Endothelial cell of umbilical vein (primary cell): ENCODE data around the gene WDR4. TPM values are rescaled to one million over a fixed set of nuclear protein-coding genes. Genes with fewer than 3 reads are reported as not detected.

Experiments used
- BruUV-seq: library from RNA; stranded (reverse); fragments of 400-500 nt; replicated peaks from 2 replicates; lab custom pipeline; 2021; lab: Mats Ljungman, UMichigan
- CTCF ChIA-PET: fragments of 300-600, 350-600 bp; sonication (Branson Sonifier 250); formaldehyde crosslinking; loops from one replicate; lab custom pipeline; 2021; ENCODE audit warnings: antibody characterized with exemption, inconsistent platforms; lab: Charles Lee
- POLR2A ChIA-PET: fragments of 300-600, 350-600 bp; sonication (Branson Sonifier 250); formaldehyde crosslinking; loops from one replicate; lab custom pipeline; 2021; ENCODE audit warnings: antibody characterized with exemption, inconsistent platforms; lab: Charles Lee
- DNase-seq: peaks from one replicate; pipeline ENCODE4 v3.0.0-alpha.2; 2011; ENCODE audit warnings: low read depth, low spot score
- FAIRE-seq: peaks from 2 replicates; lab custom pipeline; 2011; peaks lifted over from hg19 to GRCh38; lab: Jason Lieb, UNC
- H2AFZ ChIP-seq: 2 replicates; pipeline ENCODE4 v1.6.0; 2012; ENCODE audit warnings: low read depth, low read length, control low read depth, inconsistent platforms
- H3K27ac ChIP-seq: 2 replicates; pipeline ENCODE4 v1.5.1; 2011; ENCODE audit warnings: low read depth, mild to moderate bottlenecking, control low read depth, low read length, moderate library complexity; ENCODE audit not compliant: insufficient read depth
- H3K27me3 ChIP-seq, 2 experiments: 2 replicates each; pipeline versions ENCODE4 v1.6.0 to v1.6.1; 2011; ENCODE audit warnings: low read length in 2 of 2, mixed read lengths in 1 of 2; ENCODE audit not compliant: control insufficient read depth in 2 of 2, insufficient read depth in 2 of 2
- H3K36me3 ChIP-seq, 2 experiments: 2 replicates in 1 of 2; 3 replicates in 1 of 2; pipeline ENCODE4 v1.5.1; 2011; ENCODE audit warnings: low read length in 2 of 2, mild to moderate bottlenecking in 1 of 2, moderate library complexity in 1 of 2; ENCODE audit not compliant: control insufficient read depth in 2 of 2, insufficient read depth in 2 of 2; ENCODE audit errors: extremely low read depth in 1 of 2
- H3K4me1 ChIP-seq: 3 replicates; pipeline ENCODE4 v1.5.1; 2011; ENCODE audit warnings: mild to moderate bottlenecking, low read length; ENCODE audit not compliant: control insufficient read depth, insufficient read depth; ENCODE audit errors: extremely low read depth
- H3K4me2 ChIP-seq: 2 replicates; pipeline ENCODE4 v1.6.1; 2011; ENCODE audit warnings: low read length, control low read depth, mixed read lengths; ENCODE audit not compliant: insufficient read depth
- H3K4me3 ChIP-seq, 3 experiments: fragments of 200-600 bp in 1 of 3; sonication (generic), shearing (Covaris generic) in 1 of 3; replicated peaks in 1 of 3; 2 replicates each; pipeline ENCODE4 v1.5.1; 2011 to 2016; ENCODE audit warnings: control low read depth in 3 of 3, low read length in 3 of 3, mild to moderate bottlenecking in 2 of 3, inconsistent platforms in 1 of 3, low read depth in 1 of 3, moderate library complexity in 1 of 3; ENCODE audit not compliant: insufficient read depth in 1 of 3
- H3K79me2 ChIP-seq: 2 replicates; pipeline ENCODE4 v1.6.0; 2012; ENCODE audit warnings: low read length, inconsistent platforms; ENCODE audit not compliant: control insufficient read depth, insufficient read depth
- H3K9ac ChIP-seq: replicated peaks from 2 replicates; pipeline ENCODE3; 2011; ENCODE audit warnings: low read length, control low read depth; ENCODE audit not compliant: insufficient read depth; ENCODE audit errors: extremely low read depth
- H3K9me1 ChIP-seq: replicated peaks from 3 replicates; pipeline ENCODE4 v1.6.0; 2011; ENCODE audit warnings: mild to moderate bottlenecking, low read length; ENCODE audit not compliant: control insufficient read depth, insufficient read depth; ENCODE audit errors: extremely low read depth
- H3K9me3 ChIP-seq: replicated peaks from 2 replicates; pipeline ENCODE4 v1.5.1; 2012; ENCODE audit warnings: low read length, inconsistent platforms; ENCODE audit not compliant: control insufficient read depth, insufficient read depth
- H4K20me1 ChIP-seq: replicated peaks from 2 replicates; pipeline ENCODE3; 2011; ENCODE audit warnings: mild to moderate bottlenecking, low read length; ENCODE audit not compliant: control insufficient read depth, insufficient read depth; ENCODE audit errors: extremely low read depth
- CTCF ChIP-seq, 2 donors: IDR thresholded peaks; 1 replicate in 1 of 2; 2 replicates in 1 of 2; pipeline ENCODE4 v1.5.1; 2011; ENCODE audit warnings: low read length in 2 of 2, mild to moderate bottlenecking in 2 of 2, moderate library complexity in 2 of 2, control low read depth in 1 of 2, inconsistent platforms in 1 of 2, low read depth in 1 of 2; ENCODE audit not compliant: insufficient read depth in 1 of 2; ENCODE audit errors: extremely low read depth in 1 of 2
- EZH2 ChIP-seq: IDR thresholded peaks from 2 replicates; pipeline ENCODE4 v1.6.1; 2012; ENCODE audit warnings: borderline replicate concordance, low read depth, mild to moderate bottlenecking, moderate library complexity, low read length, inconsistent platforms; ENCODE audit not compliant: severe bottlenecking
- FOS ChIP-seq: IDR thresholded peaks from 2 replicates; pipeline ENCODE4 v1.6.1; 2011; ENCODE audit warnings: mild to moderate bottlenecking, low read length, moderate library complexity, borderline replicate concordance; ENCODE audit not compliant: insufficient read depth
- GATA2 ChIP-seq: IDR thresholded peaks from 2 replicates; pipeline ENCODE4 v1.7.0; 2011; ENCODE audit warnings: low read depth, mild to moderate bottlenecking, moderate library complexity, mixed read lengths, low read length; ENCODE audit not compliant: insufficient read length, insufficient read depth
- JUN ChIP-seq: IDR thresholded peaks from 2 replicates; pipeline ENCODE4 v1.6.1; 2011; ENCODE audit warnings: borderline replicate concordance, low read depth; ENCODE audit not compliant: insufficient read length, insufficient read depth
- MAX ChIP-seq: IDR thresholded peaks from 2 replicates; pipeline ENCODE4 v1.6.1; 2011; ENCODE audit not compliant: insufficient read depth, insufficient read length
- MYC ChIP-seq: IDR thresholded peaks from one replicate; pipeline ENCODE4 v1.6.1; 2011; ENCODE audit warnings: mild to moderate bottlenecking, low read depth, low read length
- POLR2A ChIP-seq: IDR thresholded peaks from 2 replicates; pipeline ENCODE4 v1.6.1; 2012; ENCODE audit warnings: low read depth, mild to moderate bottlenecking, control low read depth, low read length
- POLR2AphosphoS5 ChIP-seq: IDR thresholded peaks from 2 replicates; pipeline ENCODE4 v1.6.1; 2012; ENCODE audit warnings: low read depth, mild to moderate bottlenecking, control low read depth, low read length, moderate library complexity; ENCODE audit not compliant: insufficient read depth
- dilution Hi-C: fragments of 300-500 bp; cut with MboI; formaldehyde crosslinking; loops from one replicate; pipeline ENCODE4 v1.15.0; 2019; ENCODE audit warnings: low sequenced_read_pairs; ENCODE audit not compliant: extremely low pct_ligation_motif_present
- intact Hi-C: fragments of 100-400 bp; cut with micrococcal nuclease; formaldehyde crosslinking; loops from one replicate; pipeline ENCODE4 v1.10.0; 2022
- polyA plus RNA-seq, 4 experiments: library from polyadenylated mRNA; depleted of rRNA in 3 of 4; stranded (reverse) in 3 of 4; unstranded in 1 of 4; fragments of >200 nt; gene quantifications; 2 replicates each; pipeline versions ENCODE4 v1.2.1 to v1.2.3, GENCODE V29; 2011 to 2012; ENCODE audit warnings: missing spikeins in 1 of 4
- total RNA-seq: library from RNA; stranded (reverse); gene quantifications from 2 replicates; pipeline ENCODE4 v1.2.3, GENCODE V29; 2021

WDR4 gene
- total and polyA plus RNA-seq, 2 donors (not counting 3 experiments of a cell fraction or from before 2014, with no cell fraction given) = 24.5 to 40.0 TPM

DNA sequence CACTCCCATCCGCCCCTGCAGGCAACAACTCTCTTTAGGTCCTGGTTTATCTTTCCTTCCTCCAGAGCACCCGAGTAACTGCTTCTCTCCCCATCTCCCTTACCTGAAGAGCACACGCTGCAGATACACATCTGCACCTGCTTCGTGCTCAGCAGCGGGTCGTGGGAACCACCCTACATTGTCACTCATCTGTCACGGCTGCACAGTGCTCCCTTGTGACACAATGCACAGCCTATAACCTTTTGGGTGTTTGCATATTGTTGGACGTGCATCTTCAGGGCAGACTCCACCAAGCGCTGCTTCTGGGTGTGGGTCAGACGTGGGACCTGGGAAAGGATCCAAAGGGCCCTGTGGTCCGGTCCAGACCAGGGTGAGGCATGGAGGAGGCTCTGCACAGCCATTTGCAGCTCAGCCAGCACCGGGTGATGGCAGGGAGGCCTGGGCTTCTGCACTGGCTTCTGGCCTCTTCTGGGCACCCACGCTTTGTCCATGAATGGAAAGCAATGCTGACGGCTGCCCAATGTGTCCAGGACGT lies 42.5 kb downstream of the WDR4 start:
- CTCF ChIA-PET = no interaction called here
- no peak overlapping the region for H3K4me3 ChIP-seq

More for the DNA sequence above, 42.5 kb downstream of the WDR4 start:
- H3K27ac ChIP-seq = no peak overlapping the region
- FAIRE-seq (no peak), DNase-seq (no peak)
- H3K9ac ChIP-seq = no peak overlapping the region
- no peak overlapping the region for H3K4me2 ChIP-seq
- H3K36me3 ChIP-seq = peaks cover 0 to 16% of the 10 kb centered on the region in 2 experiments
- H3K9me1 ChIP-seq = no peaks in the 10 kb centered on the region
- intact Hi-C loops = no loop called here
- POLR2A ChIA-PET = no interaction called here
- no peaks in the 10 kb centered on the region for H3K79me2 ChIP-seq
- dilution Hi-C loops = no loop called here
- peaks cover 0 to 2% of the 10 kb centered on the region in 2 experiments for H3K27me3 ChIP-seq
- no peak overlapping the region for H2AFZ ChIP-seq
- no peaks in the 10 kb centered on the region for H3K4me1 ChIP-seq
- no peaks in the 10 kb centered on the region for H3K9me3 ChIP-seq
- no TSS peak for BruUV-seq
- TF ChIP-seq POLR2AphosphoS5 (no peak), MAX (no peak), CTCF (IDR thresholded peaks at IDR 0.05; ENCODE audit: extremely low read depth in 1 of 2, insufficient read depth in 1 of 2, low read depth in 1 of 2, low read length in 2 of 2) (no peak), FOS (no peak), GATA2 (no peak), JUN (no peak), EZH2 (no peak), POLR2A (no peak), MYC (no peak)
- H4K20me1 ChIP-seq = no peaks in the 10 kb centered on the region
